Measurements from ENCODE around the gene RASSF9.

RASSF9 gene

GRCh38 chr12:85820101-85820500 lies 16.1 kb downstream of the RASSF9 start:
- no peak for DNase-seq

GRCh38 chr12:85814741-85815140 lies 21.5 kb downstream of the RASSF9 start:
- no peak for DNase-seq

DNA sequence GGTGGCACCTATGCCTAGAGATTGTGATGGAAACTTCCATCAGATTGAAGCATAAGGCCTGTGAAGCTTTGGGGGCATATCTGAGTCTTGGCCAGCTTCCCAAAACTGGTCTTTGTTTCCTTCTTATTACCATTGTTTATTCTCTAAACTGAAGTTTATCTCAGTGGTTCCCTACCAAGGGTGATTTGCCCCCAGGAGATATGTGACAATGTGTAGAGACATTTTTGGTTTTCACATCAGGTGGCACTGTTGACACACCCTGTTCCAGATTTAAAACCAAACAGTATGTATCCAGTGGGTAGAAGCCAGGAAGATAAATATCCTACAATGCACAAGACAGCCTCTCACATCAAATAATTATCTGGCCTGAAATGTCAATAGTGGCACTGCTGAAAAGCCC lies 22.1 kb downstream of the RASSF9 start:
- DNase-seq, result no peak

GRCh38 chr12:85809500-85809899 lies 26.7 kb downstream of the RASSF9 start:
- DNase-seq, result no peak

DNA sequence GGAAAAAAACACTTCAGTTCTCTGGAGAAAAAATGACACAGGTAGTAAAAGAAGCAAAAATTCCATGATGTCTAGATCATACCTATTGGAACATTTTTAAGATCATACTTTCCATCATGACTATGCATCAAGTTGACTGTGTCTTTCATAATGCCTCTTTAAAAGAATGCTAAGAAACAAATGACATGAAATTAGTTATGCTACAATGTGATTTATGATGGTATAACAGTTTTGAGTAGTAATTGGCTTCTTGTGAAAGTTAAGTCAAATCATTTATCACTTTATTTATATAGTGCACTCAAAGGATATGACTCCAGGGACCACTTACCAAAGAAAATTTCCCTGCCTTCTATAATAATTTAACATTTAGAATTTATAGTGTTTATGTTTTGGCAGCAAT lies 28.5 kb downstream of the RASSF9 start:
- no peak for DNase-seq

GRCh38 chr12:85805654-85806053 lies 30.6 kb downstream of the RASSF9 start:
- no peak for DNase-seq

GRCh38 chr12:85804663-85805062 lies 31.5 kb downstream of the RASSF9 start:
- no peak for DNase-seq

- no peak for DNase-seq
These were observed 32.3 kb downstream of the RASSF9 start for GRCh38 chr12:85803923-85804322.

GRCh38 chr12:85803231-85803630 lies 33.0 kb downstream of the RASSF9 start:
- DNase-seq, result no peak

DNA sequence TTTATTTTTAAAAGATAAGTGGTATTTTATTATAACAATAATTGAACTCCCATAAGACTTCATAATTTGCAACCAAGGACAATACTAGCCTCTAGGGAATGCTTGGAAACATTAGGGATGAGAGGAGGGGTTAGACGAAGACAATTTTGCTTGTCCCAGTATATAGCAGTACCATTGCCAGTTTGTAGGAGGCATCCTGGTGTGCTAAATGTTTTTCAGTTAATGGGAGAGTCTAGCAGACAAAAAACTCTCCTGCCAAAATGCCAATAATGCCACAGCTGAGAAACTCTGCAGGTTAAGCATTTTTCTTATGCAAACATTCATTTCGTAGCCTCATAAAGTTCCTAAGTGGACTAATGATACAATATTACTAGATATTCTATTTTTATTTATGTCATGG lies 38.1 kb downstream of the RASSF9 start:
- DNase-seq, result no peak

- DNase-seq, result no peak
These were observed 40.2 kb downstream of the RASSF9 start for GRCh38 chr12:85796001-85796400.

- no peak for DNase-seq
These were observed 41.7 kb downstream of the RASSF9 start for GRCh38 chr12:85794531-85794930.

DNA sequence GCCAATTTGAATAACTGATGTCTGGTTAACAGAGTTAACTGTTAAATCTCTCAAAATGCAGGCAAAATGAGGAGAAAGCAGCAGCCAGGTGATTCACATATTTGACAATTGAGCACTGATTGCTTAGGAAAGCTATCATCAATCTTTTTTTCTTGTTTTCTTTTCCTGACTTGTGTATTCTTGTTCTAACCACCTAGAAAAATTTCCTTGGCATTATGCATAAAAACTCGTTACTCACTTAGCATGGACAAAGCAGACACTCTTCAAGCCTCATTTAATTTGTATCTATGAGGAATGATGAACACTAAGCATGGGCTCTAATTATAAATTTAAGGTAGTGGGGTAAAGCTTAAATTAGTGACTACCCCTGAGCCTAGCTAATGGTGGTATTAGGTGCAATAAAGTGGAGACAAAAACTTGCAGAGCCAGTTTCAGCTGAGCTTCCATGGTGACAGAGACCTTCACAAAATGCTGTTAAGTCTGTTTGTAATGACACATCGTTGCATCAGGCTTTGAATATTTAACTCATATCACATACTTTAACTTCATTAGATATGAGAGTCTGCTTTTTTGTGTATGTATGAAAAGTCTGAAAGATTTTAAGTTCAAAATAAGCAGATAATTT lies 52.0 kb downstream of the RASSF9 start:
- DNase-seq, result no peak

GRCh38 chr12:85782711-85783110 lies 53.5 kb downstream of the RASSF9 start:
- no peak for DNase-seq

GRCh38 chr12:85781766-85782165 lies 54.4 kb downstream of the RASSF9 start:
- no peak for DNase-seq

DNA sequence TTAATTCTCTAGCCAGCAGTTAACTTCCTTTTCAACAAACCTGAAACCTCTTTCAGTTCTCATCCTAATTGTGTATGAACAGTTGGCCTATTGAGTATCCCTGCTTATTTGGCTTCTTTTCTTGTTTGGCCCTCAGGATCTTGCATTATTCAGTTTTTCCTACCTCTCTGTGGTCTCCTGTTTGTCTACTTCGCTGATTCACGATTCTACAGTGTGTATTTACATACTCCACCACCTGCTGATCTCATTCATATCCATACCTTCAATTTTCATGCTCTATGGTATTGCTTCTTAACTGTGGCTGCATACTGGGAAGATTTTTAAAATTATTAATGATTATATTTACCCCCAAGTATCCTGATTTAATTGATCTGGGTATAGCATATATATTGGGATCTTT lies 56.4 kb downstream of the RASSF9 start:
- no peak for DNase-seq

DNA sequence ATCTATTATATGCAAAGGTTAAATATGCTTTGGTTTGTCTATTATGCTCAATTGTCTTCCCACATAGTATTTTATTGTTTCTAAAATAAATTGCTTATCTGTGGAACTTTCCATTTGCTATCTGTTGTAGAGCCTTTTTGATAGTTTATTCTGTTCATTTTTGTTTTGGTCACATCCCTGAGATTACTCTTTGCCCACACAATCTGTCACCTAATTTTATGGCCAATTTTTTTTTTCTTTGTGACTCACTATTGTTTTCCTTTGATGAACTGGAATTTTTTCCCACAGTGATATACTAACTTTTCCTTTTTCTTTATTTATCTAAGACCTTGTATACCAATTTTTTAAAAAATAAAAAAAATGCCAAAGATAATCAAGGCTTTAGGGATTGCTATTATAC lies 61.1 kb downstream of the RASSF9 start:
- DNase-seq, result no peak

- DNase-seq, result no peak
These were observed 70.7 kb downstream of the RASSF9 start for GRCh38 chr12:85765453-85765869.

GRCh38 chr12:85759623-85760022 lies 76.6 kb downstream of the RASSF9 start:
- DNase-seq, result no peak

DNA sequence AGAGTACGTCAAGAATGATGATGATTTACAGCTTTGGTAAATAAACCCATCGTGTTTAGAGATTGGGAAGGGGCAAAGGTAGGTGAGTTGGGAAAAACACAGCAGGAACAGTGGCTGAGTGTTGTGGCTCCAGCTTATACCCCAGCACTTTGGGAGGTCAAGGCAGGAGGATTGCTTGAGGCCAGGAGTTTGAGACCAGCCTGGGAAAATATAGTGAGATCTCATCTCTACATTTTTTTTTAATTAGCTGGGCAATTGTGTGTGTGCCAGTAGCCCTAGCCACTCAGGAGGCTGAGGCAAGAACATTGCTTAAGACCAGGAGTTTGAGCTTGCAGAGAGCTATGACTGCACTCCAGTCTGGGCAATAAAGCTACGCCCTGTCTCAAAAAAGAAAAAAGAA lies 77.1 kb downstream of the RASSF9 start:
- no peak for DNase-seq

DNA sequence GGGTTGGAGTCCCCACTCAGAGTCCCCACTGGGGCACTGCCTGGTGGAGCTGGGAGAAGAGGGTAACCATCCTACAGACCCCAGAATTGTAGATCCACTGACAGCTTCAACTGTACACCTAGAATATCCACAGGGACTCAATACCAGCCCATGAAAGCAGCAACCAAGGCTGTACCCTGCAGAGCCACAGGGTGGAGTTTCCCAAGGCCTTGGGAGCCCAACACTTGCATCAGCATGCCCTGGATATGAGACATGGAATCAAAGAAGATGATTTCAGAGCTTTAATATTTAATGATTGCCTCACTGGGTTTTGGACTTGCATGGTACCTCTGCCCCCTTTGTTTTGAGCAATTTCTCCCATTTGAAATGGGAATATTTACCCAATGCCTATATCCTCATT lies 80.4 kb downstream of the RASSF9 start:
- no peak for DNase-seq
